ENCODE results near the gene AGRN.

The AGRN gene

GRCh38 chr1:1033009-1033587, 13.2 kb downstream of the AGRN start:
- CTCF ChIA-PET = interaction anchor here (0.6 kb wide), 1 partner anchor 26 kb away, joined by 3 read pairs; no protein-coding TSS in a partner anchor
- POLR2A ChIA-PET = no interaction called here
- peak; percentile 55 for DNase-seq (ENCODE audit: extremely low spot score)

GRCh38 chr1:1033731-1034438, 14.0 kb downstream of the AGRN start:
- ChIA-PET POLR2A (no interaction called here), CTCF (no interaction called here)
- no peak for DNase-seq (ENCODE audit: extremely low spot score)
- no peak for TF ChIP-seq ZNF384 (IDR thresholded peaks at IDR 0.05)
- TF ChIP-seq SUZ12 (IDR thresholded peaks at IDR 0.05) = no peak
- no peak for TF ChIP-seq LEF1 (IDR thresholded peaks at IDR 0.05; ENCODE audit: borderline replicate concordance)
- no peak for TF ChIP-seq BHLHE40 (IDR thresholded peaks at IDR 0.05; ENCODE audit: borderline replicate concordance)
- TF ChIP-seq ELF4 (IDR thresholded peaks at IDR 0.05) = no peak
- TF ChIP-seq FOXA1 (IDR thresholded peaks at IDR 0.05) = no peak
- no peak for TF ChIP-seq ARNT (IDR thresholded peaks at IDR 0.05)
- no peak for TF ChIP-seq SP1 (IDR thresholded peaks at IDR 0.05)
- no peak for TF ChIP-seq PKNOX1 (IDR thresholded peaks at IDR 0.05)
- no peak for TF ChIP-seq HDGF (IDR thresholded peaks at IDR 0.05; ENCODE audit: borderline replicate concordance)
- no peak for TF ChIP-seq FOXK2 (IDR thresholded peaks at IDR 0.05)
- no peak for TF ChIP-seq FOXM1 (IDR thresholded peaks at IDR 0.05; ENCODE audit: borderline replicate concordance)
- no peak for TF ChIP-seq TARDBP (IDR thresholded peaks at IDR 0.05)

More at GRCh38 chr1:1033009-1033587, 13.2 kb downstream of the AGRN start:
- no peak for TF ChIP-seq FOXK2 (IDR thresholded peaks at IDR 0.05)
- TF ChIP-seq TARDBP (IDR thresholded peaks at IDR 0.05) = no peak
- TF ChIP-seq ZNF384 (IDR thresholded peaks at IDR 0.05) = no peak
- TF ChIP-seq SP1 (IDR thresholded peaks at IDR 0.05) = no peak
- TF ChIP-seq PKNOX1 (IDR thresholded peaks at IDR 0.05) = no peak
- TF ChIP-seq L3MBTL2 (conservative IDR thresholded peaks at IDR 0.05) = no peak
- TF ChIP-seq FOXM1 (IDR thresholded peaks at IDR 0.05; ENCODE audit: borderline replicate concordance) = no peak
- no peak for TF ChIP-seq NFRKB (IDR thresholded peaks at IDR 0.05)
- no peak for TF ChIP-seq FOXA1 (IDR thresholded peaks at IDR 0.05)
- no peak for TF ChIP-seq CTBP1 (IDR thresholded peaks at IDR 0.05; ENCODE audit: borderline replicate concordance)
- no peak for TF ChIP-seq SUZ12 (IDR thresholded peaks at IDR 0.05)
- TF ChIP-seq HDGF (IDR thresholded peaks at IDR 0.05; ENCODE audit: borderline replicate concordance) = no peak
- TF ChIP-seq BHLHE40 (IDR thresholded peaks at IDR 0.05; ENCODE audit: borderline replicate concordance) = no peak
- TF ChIP-seq ELF4 (IDR thresholded peaks at IDR 0.05) = no peak
- TF ChIP-seq ARNT (IDR thresholded peaks at IDR 0.05) = no peak
- TF ChIP-seq LEF1 (IDR thresholded peaks at IDR 0.05; ENCODE audit: borderline replicate concordance) = no peak

GRCh38 chr1:1034439-1034781, 14.5 kb downstream of the AGRN start:
- ChIA-PET POLR2A (no interaction called here), CTCF (no interaction called here)
- no peak for DNase-seq (ENCODE audit: extremely low spot score)
- TF ChIP-seq TARDBP (IDR thresholded peaks at IDR 0.05) (no peak), L3MBTL2 (conservative IDR thresholded peaks at IDR 0.05) (no peak), ELF4 (IDR thresholded peaks at IDR 0.05) (no peak), ZNF384 (IDR thresholded peaks at IDR 0.05) (no peak), FOXA1 (IDR thresholded peaks at IDR 0.05) (no peak), ARNT (IDR thresholded peaks at IDR 0.05) (no peak), BHLHE40 (IDR thresholded peaks at IDR 0.05; ENCODE audit: borderline replicate concordance) (no peak), HDGF (IDR thresholded peaks at IDR 0.05; ENCODE audit: borderline replicate concordance) (no peak), SUZ12 (IDR thresholded peaks at IDR 0.05) (no peak), CTBP1 (IDR thresholded peaks at IDR 0.05; ENCODE audit: borderline replicate concordance) (no peak), NFRKB (IDR thresholded peaks at IDR 0.05) (no peak), PKNOX1 (IDR thresholded peaks at IDR 0.05) (no peak), SP1 (IDR thresholded peaks at IDR 0.05) (no peak), FOXK2 (IDR thresholded peaks at IDR 0.05) (no peak)

GRCh38 chr1:1035291-1035943, 15.5 kb downstream of the AGRN start:
- CTCF ChIA-PET = no interaction called here
- no peak for DNase-seq (ENCODE audit: extremely low spot score)
- TF ChIP-seq CTBP1 (IDR thresholded peaks at IDR 0.05; ENCODE audit: borderline replicate concordance) (no peak), ZNF384 (IDR thresholded peaks at IDR 0.05) (no peak), HDGF (IDR thresholded peaks at IDR 0.05; ENCODE audit: borderline replicate concordance) (no peak), LEF1 (IDR thresholded peaks at IDR 0.05; ENCODE audit: borderline replicate concordance) (no peak), ELF4 (IDR thresholded peaks at IDR 0.05) (no peak), PKNOX1 (IDR thresholded peaks at IDR 0.05) (no peak), BHLHE40 (IDR thresholded peaks at IDR 0.05; ENCODE audit: borderline replicate concordance) (no peak), ARNT (IDR thresholded peaks at IDR 0.05) (no peak), SP1 (IDR thresholded peaks at IDR 0.05) (no peak), NFRKB (IDR thresholded peaks at IDR 0.05) (no peak), L3MBTL2 (conservative IDR thresholded peaks at IDR 0.05) (no peak), FOXM1 (IDR thresholded peaks at IDR 0.05; ENCODE audit: borderline replicate concordance) (no peak), FOXK2 (IDR thresholded peaks at IDR 0.05) (no peak), FOXA1 (IDR thresholded peaks at IDR 0.05) (no peak), SUZ12 (IDR thresholded peaks at IDR 0.05) (no peak), TARDBP (IDR thresholded peaks at IDR 0.05) (no peak)
- POLR2A ChIA-PET = no interaction called here
